Panc1 (cell line): ENCODE results near the gene CNIH2. TPM values are rescaled to one million over a fixed set of nuclear protein-coding genes. Genes with fewer than 3 reads are reported as not detected.
A peak's percentile ranks its signal among the peaks of the same experiment; 100 is the strongest.
"Not testable (repeated sequence)": the region's sequence is repeated elsewhere in the genome, so short reads cannot be mapped to it uniquely, and the experiment has no call there.

Experiments used
- ATAC-seq: fragments of 200-7000 bp; cut with Tn5 transposase; 2 replicates; pipeline ENCODE4 v1.9.1; 2020; ENCODE audit warnings: mild to moderate bottlenecking, moderate library complexity
- BruUV-seq: library from RNA; stranded (reverse); fragments of 400-500 nt; replicated peaks from 2 replicates; lab custom pipeline; 2021; lab: Mats Ljungman, UMichigan
- CTCF ChIA-PET: fragments of 300-600 bp; sonication (Branson Sonifier 250); formaldehyde crosslinking; loops from one replicate; lab custom pipeline; 2022; ENCODE audit warnings: antibody characterized with exemption; lab: Charles Lee
- POLR2A ChIA-PET: fragments of 300-600 bp; sonication (Branson Sonifier 250); formaldehyde crosslinking; loops from one replicate; lab custom pipeline; 2022; ENCODE audit warnings: antibody characterized with exemption; lab: Charles Lee
- DNase-seq: peaks from one replicate; pipeline ENCODE4 v3.0.0-alpha.2; 2010; ENCODE audit warnings: low read depth, low spot score
- H3K27ac ChIP-seq: 2 replicates; pipeline ENCODE4 v1.5.1; 2011; ENCODE audit warnings: mild to moderate bottlenecking, low read length, inconsistent platforms
- H3K27me3 ChIP-seq: fragments of 200-500 bp; sonication (Bioruptor generic); 2 replicates; pipeline ENCODE4 v1.6.0; 2014; ENCODE audit warnings: low read length, inconsistent platforms; ENCODE audit not compliant: control insufficient read depth, insufficient read depth
- H3K36me3 ChIP-seq: fragments of 200-500 bp; sonication (Bioruptor generic); 2 replicates; pipeline ENCODE4 v1.5.1; 2014; ENCODE audit warnings: inconsistent platforms, mild to moderate bottlenecking, low read length, moderate library complexity; ENCODE audit not compliant: control insufficient read depth, insufficient read depth
- H3K4me1 ChIP-seq: 2 replicates; pipeline ENCODE4 v1.5.1; 2011; ENCODE audit warnings: inconsistent platforms, mild to moderate bottlenecking, low read length, moderate library complexity; ENCODE audit not compliant: control insufficient read depth, insufficient read depth
- H3K4me3 ChIP-seq, 2 experiments: 2 replicates each; pipeline ENCODE4 v1.5.1; 2011 to 2012; ENCODE audit warnings: low read depth in 2 of 2, low read length in 2 of 2, mild to moderate bottlenecking in 2 of 2, inconsistent platforms in 1 of 2, moderate library complexity in 1 of 2
- H3K9me3 ChIP-seq: fragments of 200-500 bp; sonication (Bioruptor generic); 2 replicates; pipeline ENCODE4 v1.5.1; 2014; ENCODE audit warnings: low read depth, mild to moderate bottlenecking, inconsistent platforms, low read length, moderate library complexity; ENCODE audit not compliant: control insufficient read depth, insufficient read depth
- POLR2AphosphoS5 ChIP-seq: IDR thresholded peaks from 2 replicates; pipeline ENCODE4 v1.6.1; 2012; ENCODE audit warnings: mild to moderate bottlenecking, low read depth, low read length, moderate library complexity
- SIN3A ChIP-seq: IDR thresholded peaks from 2 replicates; pipeline ENCODE4 v1.6.1; 2012; ENCODE audit warnings: low read depth, mild to moderate bottlenecking, low read length, moderate library complexity, borderline replicate concordance; ENCODE audit not compliant: insufficient read depth
- in situ Hi-C: cut with HindIII; loops from 2 replicates; pipeline ENCODE4 v1.10.0; 2016; ENCODE audit warnings: low sequenced_read_pairs, low pct_unique_long_range_greater_than_20kb
- intact Hi-C: fragments of 100-400 bp; cut with micrococcal nuclease; formaldehyde crosslinking; loops from one replicate; pipeline ENCODE4 v1.10.0; 2022; ENCODE audit not compliant: unreplicated experiment
- total RNA-seq: library from RNA; stranded (reverse); gene quantifications from one replicate; pipeline ENCODE4 v1.2.1, GENCODE V29; 2021; ENCODE audit not compliant: unreplicated experiment
- TF ChIP-seq, protein P1 (sequence below), 2 experiments: IDR thresholded peaks; 2 replicates each; pipeline ENCODE4 v1.6.1; 2011 to 2012; ENCODE audit warnings: low read depth in 2 of 2, control low read depth in 1 of 2, low read length in 1 of 2, mild to moderate bottlenecking in 1 of 2, moderate library complexity in 1 of 2; ENCODE audit not compliant: insufficient read depth in 1 of 2

The CNIH2 gene
- total RNA-seq, 1 experiment from 2014 or later: 9.3 TPM

DNA sequence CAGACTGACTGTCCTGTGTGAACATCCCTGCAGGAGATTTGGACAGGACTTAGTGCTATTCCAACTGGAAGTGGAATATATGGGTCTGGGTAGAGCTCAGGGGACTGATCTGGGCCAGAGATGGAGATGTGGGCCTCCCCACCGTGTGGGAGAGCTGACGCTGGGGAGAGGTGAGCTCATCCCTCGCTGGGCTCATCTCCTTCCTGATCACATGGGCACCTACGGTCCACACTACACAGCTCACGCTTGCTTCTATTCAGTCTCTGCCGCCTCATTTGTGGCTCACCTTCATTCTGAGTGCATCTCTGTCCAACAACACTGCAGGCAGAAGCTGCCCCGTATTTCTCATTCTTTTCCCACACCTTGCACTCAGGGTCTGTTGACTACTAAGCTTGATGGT is 26.2 kb upstream of the CNIH2 start:
- peaks cover 3% of the 10 kb centered on the region; the same call in 1 of the 2 replicates for H3K4me1 ChIP-seq
- POLR2A ChIA-PET: interaction anchor here (0.5 kb wide), 1 partner anchor 200 kb away, joined by 3 read pairs; the partner anchor contains the start of gene SF3B2
- no peak for ATAC-seq
- in situ Hi-C loops: no loop called here
- CTCF ChIA-PET: no interaction called here
- H3K27me3 ChIP-seq: no peaks in the 10 kb centered on the region
- H3K27ac ChIP-seq: no peak overlapping the region
- H3K9me3 ChIP-seq: no peaks in the 10 kb centered on the region
- DNase-seq: no peak
- H3K36me3 ChIP-seq: no peaks in the 10 kb centered on the region
- TF ChIP-seq POLR2AphosphoS5 (peak; percentile 45), SIN3A (no peak)
- BruUV-seq: no TSS peak
- intact Hi-C loops: no loop called here
- no peak overlapping the region for H3K4me3 ChIP-seq

DNA sequence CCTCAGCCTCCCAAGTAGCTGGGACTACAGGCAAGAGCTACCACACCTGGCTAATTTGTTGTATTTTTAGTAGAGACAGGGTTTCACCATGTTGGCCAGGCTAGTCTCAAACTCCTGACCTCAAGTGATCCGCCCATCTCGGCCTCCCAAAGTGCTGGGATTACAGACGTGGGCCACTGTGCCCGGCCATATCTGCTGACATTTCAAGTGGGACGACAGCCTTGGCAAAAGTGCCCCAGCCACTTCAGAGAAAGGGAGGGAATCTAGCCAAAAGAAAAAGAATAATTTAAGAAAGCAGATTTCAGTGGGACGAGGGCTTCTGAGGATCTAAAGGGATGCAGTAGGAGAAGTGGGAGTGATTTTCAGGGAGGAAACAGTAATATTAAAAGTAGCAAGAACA is 24.9 kb upstream of the CNIH2 start:
- DNase-seq, H3K36me3 ChIP-seq, BruUV-seq, H3K9me3 ChIP-seq, H3K4me1 ChIP-seq, H3K4me3 ChIP-seq, ATAC-seq, H3K27me3 ChIP-seq, intact Hi-C loops, in situ Hi-C loops, H3K27ac ChIP-seq: not testable (repeated sequence)
- POLR2A ChIA-PET: interaction anchor here (0.7 kb wide), 1 partner anchor 142 kb away, joined by 9 read pairs; no protein-coding TSS in a partner anchor
- CTCF ChIA-PET: interaction anchor here (0.7 kb wide), 1 partner anchor 17 kb away, joined by 3 read pairs; no protein-coding TSS in a partner anchor

DNA sequence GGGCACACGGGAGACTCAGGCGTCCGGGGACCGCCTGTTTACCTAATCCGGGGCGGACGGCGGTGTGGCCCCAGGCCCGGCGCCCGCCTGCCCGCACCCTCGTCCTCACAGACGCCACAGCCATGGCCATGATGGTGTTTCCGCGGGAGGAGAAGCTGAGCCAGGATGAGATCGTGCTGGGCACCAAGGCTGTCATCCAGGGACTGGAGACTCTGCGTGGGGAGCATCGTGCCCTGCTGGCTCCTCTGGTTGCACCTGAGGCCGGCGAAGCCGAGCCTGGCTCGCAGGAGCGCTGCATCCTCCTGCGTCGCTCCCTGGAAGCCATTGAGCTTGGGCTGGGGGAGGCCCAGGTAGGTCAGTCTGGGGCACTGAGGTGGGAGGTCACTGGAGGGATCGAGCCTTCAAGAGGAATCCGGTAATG is 19.5 kb upstream of the CNIH2 start:
- H3K36me3 ChIP-seq: 0 out of 2 replicates have a peak, but pooled peaks cover 4% of the 10 kb centered on the region
- 0 out of 2 replicates have a peak, but pooled peaks have one; percentile 15 for TF ChIP-seq POLR2AphosphoS5
- TF ChIP-seq, protein P1, sequence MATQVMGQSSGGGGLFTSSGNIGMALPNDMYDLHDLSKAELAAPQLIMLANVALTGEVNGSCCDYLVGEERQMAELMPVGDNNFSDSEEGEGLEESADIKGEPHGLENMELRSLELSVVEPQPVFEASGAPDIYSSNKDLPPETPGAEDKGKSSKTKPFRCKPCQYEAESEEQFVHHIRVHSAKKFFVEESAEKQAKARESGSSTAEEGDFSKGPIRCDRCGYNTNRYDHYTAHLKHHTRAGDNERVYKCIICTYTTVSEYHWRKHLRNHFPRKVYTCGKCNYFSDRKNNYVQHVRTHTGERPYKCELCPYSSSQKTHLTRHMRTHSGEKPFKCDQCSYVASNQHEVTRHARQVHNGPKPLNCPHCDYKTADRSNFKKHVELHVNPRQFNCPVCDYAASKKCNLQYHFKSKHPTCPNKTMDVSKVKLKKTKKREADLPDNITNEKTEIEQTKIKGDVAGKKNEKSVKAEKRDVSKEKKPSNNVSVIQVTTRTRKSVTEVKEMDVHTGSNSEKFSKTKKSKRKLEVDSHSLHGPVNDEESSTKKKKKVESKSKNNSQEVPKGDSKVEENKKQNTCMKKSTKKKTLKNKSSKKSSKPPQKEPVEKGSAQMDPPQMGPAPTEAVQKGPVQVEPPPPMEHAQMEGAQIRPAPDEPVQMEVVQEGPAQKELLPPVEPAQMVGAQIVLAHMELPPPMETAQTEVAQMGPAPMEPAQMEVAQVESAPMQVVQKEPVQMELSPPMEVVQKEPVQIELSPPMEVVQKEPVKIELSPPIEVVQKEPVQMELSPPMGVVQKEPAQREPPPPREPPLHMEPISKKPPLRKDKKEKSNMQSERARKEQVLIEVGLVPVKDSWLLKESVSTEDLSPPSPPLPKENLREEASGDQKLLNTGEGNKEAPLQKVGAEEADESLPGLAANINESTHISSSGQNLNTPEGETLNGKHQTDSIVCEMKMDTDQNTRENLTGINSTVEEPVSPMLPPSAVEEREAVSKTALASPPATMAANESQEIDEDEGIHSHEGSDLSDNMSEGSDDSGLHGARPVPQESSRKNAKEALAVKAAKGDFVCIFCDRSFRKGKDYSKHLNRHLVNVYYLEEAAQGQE (IDR thresholded peaks at IDR 0.05; ENCODE audit: insufficient read depth in 1 of 2, low read depth in 2 of 2, low read length in 1 of 2): no peak
- BruUV-seq: no TSS peak
- peaks cover 7% of the 10 kb centered on the region for H3K4me1 ChIP-seq
- H3K9me3 ChIP-seq: no peaks in the 10 kb centered on the region
- POLR2A ChIA-PET: no interaction called here
- in situ Hi-C loops (no loop called here), intact Hi-C loops (loop anchor here (1.0 kb wide), 1 partner anchor 36 kb away; no protein-coding TSS in a partner anchor)
- CTCF ChIA-PET: interaction anchor here (0.6 to 1.1 kb wide), 4 partner anchors 24 to 57 kb away, joined by 3 to 6 read pairs (median 4); no protein-coding TSS in a partner anchor
- ATAC-seq: peak; percentile 3
- no peak for DNase-seq
- H3K27me3 ChIP-seq: no peaks in the 10 kb centered on the region
- H3K27ac ChIP-seq: peak overlapping the region; percentile 86
- H3K4me3 ChIP-seq: peak overlapping the region; percentile 83
